ENCODE measurements around the gene PADI2. TPM values are rescaled to one million over a fixed set of nuclear protein-coding genes. Genes with fewer than 3 reads are reported as not detected.

Gene PADI2
- total RNA-seq, 1 experiment from 2014 or later, result 1.3 TPM

GRCh38 chr1:17120962-17121837 is 1.9 kb upstream of the PADI2 start:
- intact Hi-C loops (cut with micrococcal nuclease; ENCODE audit: unreplicated experiment), result no loop called here

DNA sequence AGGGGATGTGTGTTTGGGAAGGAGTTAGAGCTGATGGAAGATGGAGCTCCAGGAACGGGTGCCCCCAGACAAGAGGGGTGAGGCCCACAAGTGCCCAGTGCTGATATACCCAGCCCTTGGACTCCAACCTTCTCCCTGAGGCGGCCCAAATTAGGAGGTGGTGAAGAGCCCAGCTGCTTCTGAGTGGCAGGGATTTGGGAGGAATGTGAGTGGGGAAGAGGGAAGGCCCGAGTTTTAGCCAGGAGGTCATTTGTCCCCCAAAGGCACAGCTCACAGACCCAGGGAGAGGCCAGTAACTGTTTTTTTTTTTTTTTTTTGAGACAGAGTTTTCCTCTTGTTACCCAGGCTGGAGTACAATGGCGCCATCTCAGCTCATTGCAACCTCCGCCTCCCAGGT is 1.2 kb upstream of the PADI2 start:
- Mint-ChIP-seq H3K27ac (ENCODE audit: unreplicated experiment) (no peak overlapping the region), H3K9me3 (ENCODE audit: low read depth, unreplicated experiment) (no peaks in the 10 kb centered on the region), H3K27me3 (ENCODE audit: unreplicated experiment) (peaks cover 30% of the 10 kb centered on the region), H3K36me3 (ENCODE audit: insufficient read depth, unreplicated experiment) (no peaks in the 10 kb centered on the region), H3K4me3 (ENCODE audit: low read depth, unreplicated experiment) (no peak overlapping the region), H3K4me1 (ENCODE audit: low read depth, unreplicated experiment) (no peaks in the 10 kb centered on the region)
- CTCF ChIA-PET, result no interaction called here
- BruUV-seq (replicated peaks), result no TSS peak
- intact Hi-C loops (cut with micrococcal nuclease; ENCODE audit: unreplicated experiment), result no loop called here
- DNase-seq, result no peak
- TF ChIP-seq, protein P1, sequence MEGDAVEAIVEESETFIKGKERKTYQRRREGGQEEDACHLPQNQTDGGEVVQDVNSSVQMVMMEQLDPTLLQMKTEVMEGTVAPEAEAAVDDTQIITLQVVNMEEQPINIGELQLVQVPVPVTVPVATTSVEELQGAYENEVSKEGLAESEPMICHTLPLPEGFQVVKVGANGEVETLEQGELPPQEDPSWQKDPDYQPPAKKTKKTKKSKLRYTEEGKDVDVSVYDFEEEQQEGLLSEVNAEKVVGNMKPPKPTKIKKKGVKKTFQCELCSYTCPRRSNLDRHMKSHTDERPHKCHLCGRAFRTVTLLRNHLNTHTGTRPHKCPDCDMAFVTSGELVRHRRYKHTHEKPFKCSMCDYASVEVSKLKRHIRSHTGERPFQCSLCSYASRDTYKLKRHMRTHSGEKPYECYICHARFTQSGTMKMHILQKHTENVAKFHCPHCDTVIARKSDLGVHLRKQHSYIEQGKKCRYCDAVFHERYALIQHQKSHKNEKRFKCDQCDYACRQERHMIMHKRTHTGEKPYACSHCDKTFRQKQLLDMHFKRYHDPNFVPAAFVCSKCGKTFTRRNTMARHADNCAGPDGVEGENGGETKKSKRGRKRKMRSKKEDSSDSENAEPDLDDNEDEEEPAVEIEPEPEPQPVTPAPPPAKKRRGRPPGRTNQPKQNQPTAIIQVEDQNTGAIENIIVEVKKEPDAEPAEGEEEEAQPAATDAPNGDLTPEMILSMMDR (IDR thresholded peaks at IDR 0.05; ENCODE audit: unreplicated experiment), result no peak

More at GRCh38 chr1:17120962-17121837, 1.9 kb upstream of the PADI2 start:
- H3K36me3 Mint-ChIP-seq (ENCODE audit: insufficient read depth, unreplicated experiment), result no peaks in the 10 kb centered on the region
- CTCF ChIA-PET, result no interaction called here
- peaks cover 22% of the 10 kb centered on the region for H3K27me3 Mint-ChIP-seq (ENCODE audit: unreplicated experiment)
- no peaks in the 10 kb centered on the region for H3K9me3 Mint-ChIP-seq (ENCODE audit: low read depth, unreplicated experiment)
- TF ChIP-seq, protein P1 (IDR thresholded peaks at IDR 0.05; ENCODE audit: unreplicated experiment), result no peak
- H3K4me1 Mint-ChIP-seq (ENCODE audit: low read depth, unreplicated experiment), result no peaks in the 10 kb centered on the region
- DNase-seq, result no peak
- H3K4me3 Mint-ChIP-seq (ENCODE audit: low read depth, unreplicated experiment), result no peak overlapping the region
- BruUV-seq (replicated peaks), result no TSS peak
- H3K27ac Mint-ChIP-seq (ENCODE audit: unreplicated experiment), result no peak overlapping the region

DNA sequence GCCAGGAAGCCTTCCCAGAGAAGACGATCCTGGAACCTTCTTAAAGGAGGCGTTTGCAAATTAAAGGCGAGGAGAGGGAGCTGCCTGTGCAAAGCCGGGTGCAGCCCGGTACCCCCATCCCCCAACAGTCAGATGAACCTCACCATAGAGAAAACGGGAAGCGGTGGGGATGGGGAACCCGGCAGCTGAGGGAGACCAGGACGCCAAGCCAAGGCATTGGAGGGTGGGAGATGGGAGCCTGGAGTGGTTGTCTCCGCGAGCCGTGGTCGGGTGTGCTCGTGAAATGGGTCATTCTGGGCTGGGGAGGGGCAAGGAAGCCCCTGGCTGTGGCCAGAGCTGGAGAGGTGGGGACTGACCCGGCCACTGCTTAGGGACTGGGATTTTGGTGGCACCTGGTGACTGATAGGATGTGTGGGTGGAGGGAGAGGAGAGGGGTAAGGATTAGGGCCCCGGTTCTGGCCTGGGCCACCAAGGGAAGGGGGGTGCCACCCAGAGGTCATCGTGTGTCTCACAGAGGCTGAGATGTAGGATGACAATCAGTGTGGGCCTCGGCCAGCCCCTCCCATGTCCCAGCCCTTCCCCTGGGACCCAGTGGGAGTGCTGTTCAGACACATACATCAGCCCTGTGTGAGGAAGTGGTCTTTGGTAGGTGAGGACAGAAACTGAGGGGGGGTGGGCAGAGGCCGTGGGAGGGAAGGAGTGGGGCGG is 676 bp upstream of the PADI2 start:
- CTCF ChIA-PET, result no interaction called here
- Mint-ChIP-seq H3K9me3 (ENCODE audit: low read depth, unreplicated experiment) (no peaks in the 10 kb centered on the region), H3K27ac (ENCODE audit: unreplicated experiment) (no peak overlapping the region), H3K4me1 (ENCODE audit: low read depth, unreplicated experiment) (no peaks in the 10 kb centered on the region), H3K36me3 (ENCODE audit: insufficient read depth, unreplicated experiment) (no peaks in the 10 kb centered on the region), H3K4me3 (ENCODE audit: low read depth, unreplicated experiment) (peak overlapping the region; percentile 55), H3K27me3 (ENCODE audit: unreplicated experiment) (peaks cover 35% of the 10 kb centered on the region)
- intact Hi-C loops (cut with micrococcal nuclease; ENCODE audit: unreplicated experiment), result no loop called here
- no TSS peak for BruUV-seq (replicated peaks)
- TF ChIP-seq, protein P1 (IDR thresholded peaks at IDR 0.05; ENCODE audit: unreplicated experiment), result no peak
- DNase-seq, result no peak

- peaks cover 36% of the 10 kb centered on the region for H3K27me3 Mint-ChIP-seq (ENCODE audit: unreplicated experiment)
- no TSS peak for BruUV-seq (replicated peaks)
- DNase-seq, result no peak
- H3K4me3 Mint-ChIP-seq (ENCODE audit: low read depth, unreplicated experiment), result peak overlapping the region; percentile 55
- H3K36me3 Mint-ChIP-seq (ENCODE audit: insufficient read depth, unreplicated experiment), result no peaks in the 10 kb centered on the region
- CTCF ChIA-PET, result no interaction called here
- H3K9me3 Mint-ChIP-seq (ENCODE audit: low read depth, unreplicated experiment), result no peaks in the 10 kb centered on the region
- no peaks in the 10 kb centered on the region for H3K4me1 Mint-ChIP-seq (ENCODE audit: low read depth, unreplicated experiment)
- H3K27ac Mint-ChIP-seq (ENCODE audit: unreplicated experiment), result no peak overlapping the region
- TF ChIP-seq, protein P1 (IDR thresholded peaks at IDR 0.05; ENCODE audit: unreplicated experiment), result no peak
- intact Hi-C loops (cut with micrococcal nuclease; ENCODE audit: unreplicated experiment), result no loop called here
Measured at GRCh38 chr1:17118706-17119075, 560 bp downstream of the PADI2 start.

Measured in Calu3 (cell line).